HG03469 (cell line): ENCODE results near the gene ZNF638.
A peak's percentile ranks its signal among the peaks of the same experiment; 100 is the strongest.

ENCODE experiments used
- ATAC-seq: cut with Tn5 transposase; IDR thresholded peaks from one replicate; pipeline ENCODE4 v1.9.1; 2021; ENCODE audit warnings: mild to moderate bottlenecking, moderate library complexity, moderate number of reproducible peaks; ENCODE audit not compliant: unreplicated experiment

The ZNF638 gene

GRCh38 chr2:71336384-71336783, 4.8 kb downstream of the ZNF638 start:
- ATAC-seq, result no peak

DNA sequence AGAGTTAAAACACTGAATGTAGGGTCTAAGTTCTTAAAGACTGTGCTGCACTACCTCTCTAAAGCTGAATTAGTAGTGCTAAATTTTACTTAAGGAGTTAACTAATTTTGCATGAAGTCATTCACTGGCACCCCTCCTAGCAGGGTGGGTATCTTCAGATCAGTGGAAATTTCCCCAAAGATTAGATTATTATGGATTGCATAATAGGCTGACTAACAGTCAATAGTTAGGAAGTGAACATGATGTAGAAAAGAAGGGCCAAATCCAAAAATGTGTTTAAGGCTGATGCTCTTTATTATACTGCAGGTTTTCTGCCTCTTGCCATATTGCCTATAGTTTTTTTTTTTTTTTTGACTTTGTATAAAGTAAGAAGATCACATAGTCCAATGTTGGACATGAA, 5.2 kb downstream of the ZNF638 start:
- ATAC-seq, result no peak

- no peak for ATAC-seq
Observed at GRCh38 chr2:71337776-71338175, 6.2 kb downstream of the ZNF638 start.

DNA sequence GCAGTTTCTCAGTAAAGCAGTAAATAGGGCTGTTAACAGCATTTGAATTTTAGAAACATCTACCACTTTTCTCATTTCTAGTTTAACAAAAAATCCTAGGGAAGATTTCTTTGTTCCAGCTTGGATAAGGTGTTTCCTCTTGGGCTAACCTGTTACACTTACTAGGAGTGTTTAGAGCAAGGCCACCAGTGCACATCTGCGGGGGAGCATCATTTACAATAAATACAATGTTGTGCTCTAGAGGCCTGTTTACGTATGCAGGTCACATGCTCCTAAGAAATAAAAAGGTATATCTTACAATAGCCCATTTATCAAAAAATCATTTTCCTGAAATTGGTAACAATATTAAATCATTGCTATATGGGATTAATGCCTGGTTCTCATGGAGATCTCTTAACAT, 8.1 kb downstream of the ZNF638 start:
- no peak for ATAC-seq

DNA sequence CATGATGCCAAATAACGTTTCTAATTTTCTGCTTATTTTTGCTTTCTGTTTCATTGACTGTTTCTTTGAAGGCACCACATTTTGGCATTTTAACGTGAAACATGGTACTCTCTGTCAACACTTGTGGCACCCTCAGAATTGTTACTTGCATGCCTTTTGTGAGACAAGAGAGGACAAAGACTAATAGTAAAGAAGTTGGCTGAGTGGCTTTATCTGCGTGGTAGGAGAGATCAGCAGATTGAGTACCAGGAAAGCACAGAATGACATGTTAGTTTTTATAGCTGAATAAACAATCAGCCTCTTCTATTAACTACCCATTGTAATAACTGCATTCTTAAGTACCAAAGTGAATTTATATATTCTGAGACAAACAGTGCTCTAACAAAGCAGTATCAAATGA, 8.6 kb downstream of the ZNF638 start:
- no peak for ATAC-seq

GRCh38 chr2:71341645-71342044, 10.1 kb downstream of the ZNF638 start:
- ATAC-seq, result no peak

DNA sequence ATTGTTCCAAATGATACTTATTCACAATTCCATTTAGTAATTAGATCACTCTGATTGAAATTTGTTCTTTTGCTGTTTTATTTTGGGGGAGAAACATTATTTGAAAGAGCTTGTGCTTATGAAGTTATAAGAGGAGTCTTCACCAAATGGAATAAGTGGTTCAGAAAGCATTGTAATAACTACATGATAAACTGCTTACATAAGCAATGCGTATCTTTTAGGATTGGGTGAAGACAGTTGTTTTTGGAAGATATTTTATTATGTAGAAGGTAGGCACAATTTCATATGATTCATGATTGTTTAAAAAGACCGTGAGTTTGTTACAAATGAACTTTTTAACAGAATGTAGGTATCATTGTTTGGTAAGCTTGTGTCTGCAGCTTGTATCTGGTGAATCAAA, 14.5 kb downstream of the ZNF638 start:
- ATAC-seq, result no peak

DNA sequence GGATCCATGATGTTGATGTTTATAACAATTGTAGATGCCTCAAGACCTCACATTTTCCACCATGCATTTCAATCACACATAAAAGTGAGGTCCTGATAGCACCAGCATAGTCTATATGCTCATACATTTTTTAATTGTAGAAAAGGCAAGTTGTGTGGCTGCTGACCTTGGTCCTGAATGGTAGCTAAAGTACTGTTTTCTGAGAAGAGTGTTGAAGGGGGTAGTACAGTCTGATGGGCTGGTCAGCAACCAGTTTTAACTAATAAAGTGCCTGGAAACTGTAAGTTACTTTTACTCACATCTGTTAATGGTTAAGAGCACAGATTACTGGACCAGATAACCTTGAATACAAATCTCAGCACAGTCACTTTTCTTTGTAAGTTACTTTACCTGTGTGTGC, 15.9 kb downstream of the ZNF638 start:
- no peak for ATAC-seq

- no peak for ATAC-seq
Observed at GRCh38 chr2:71348302-71348701, 16.7 kb downstream of the ZNF638 start.

DNA sequence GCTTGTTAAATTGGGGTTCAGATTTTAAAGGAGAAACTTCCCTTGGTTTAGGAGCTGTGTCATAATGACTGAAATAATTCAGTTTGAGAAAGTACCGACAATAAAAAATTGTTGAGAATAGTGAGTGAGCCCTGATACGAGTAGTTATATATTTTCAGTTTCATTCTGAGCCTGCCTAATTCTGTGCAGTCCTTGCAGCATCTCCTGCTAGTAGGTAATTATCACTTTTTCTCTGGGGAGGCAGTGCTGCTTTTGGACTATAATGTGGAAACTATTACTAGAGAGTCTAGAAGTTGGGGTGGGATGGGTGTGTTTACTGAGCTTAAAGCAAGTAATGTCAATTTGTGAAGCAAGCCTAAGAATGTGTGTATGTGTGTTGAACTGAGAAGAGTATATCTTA, 21.7 kb downstream of the ZNF638 start:
- ATAC-seq, result peak; percentile 84

DNA sequence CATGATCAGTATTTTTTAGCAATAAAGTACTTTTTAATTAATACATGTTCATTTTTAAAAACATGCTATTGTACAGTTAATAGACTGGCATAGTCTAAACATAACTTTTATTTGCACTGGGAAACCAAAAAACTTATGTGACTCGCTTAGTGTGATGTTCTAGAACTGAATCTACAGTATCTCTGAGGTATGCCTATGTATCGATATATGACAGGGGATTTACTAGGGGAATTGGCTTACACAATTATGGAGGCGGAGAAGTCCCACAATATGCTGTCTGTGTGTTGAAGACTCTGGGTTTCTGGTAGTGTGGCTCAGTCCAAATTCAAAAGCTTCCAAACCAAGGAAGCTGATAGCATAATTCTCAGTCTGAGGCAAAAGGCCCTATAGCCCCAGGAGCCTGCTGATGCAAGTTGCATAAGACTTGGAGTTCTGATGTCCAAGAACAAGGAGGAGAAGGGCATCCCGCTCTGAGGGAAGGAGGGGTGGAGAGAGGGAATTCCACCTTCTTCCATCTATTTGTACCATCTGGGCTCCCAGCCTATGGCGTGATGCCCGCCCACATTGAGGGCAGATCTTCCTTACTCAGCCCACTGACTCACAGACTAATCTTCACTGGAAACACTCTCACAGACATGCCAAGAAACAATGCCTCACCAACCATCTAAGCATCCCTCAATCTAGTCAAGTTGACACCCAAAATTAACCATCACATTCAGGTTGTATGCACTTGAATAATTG, 27.5 kb downstream of the ZNF638 start:
- no peak for ATAC-seq

GRCh38 chr2:71360434-71360975, 28.9 kb downstream of the ZNF638 start:
- no peak for ATAC-seq

DNA sequence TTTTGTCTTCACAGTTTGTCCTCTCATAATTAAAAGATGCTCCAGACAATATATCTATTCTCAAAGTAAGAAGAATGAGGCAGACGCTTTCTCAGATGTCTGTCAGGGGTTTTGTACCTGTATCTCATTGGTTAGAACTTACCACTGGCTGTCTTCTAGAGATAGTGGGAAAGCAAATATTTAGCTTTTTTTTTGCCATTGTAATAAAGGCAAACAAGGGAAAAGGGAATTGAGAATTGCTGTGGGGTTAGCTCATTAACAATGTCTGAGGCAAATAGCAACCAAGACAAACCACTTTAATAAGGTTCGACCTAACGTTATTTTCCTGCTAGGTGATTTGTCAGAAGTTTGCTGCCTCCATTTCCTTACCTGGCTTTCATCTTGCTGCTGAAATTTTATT, 30.0 kb downstream of the ZNF638 start:
- no peak for ATAC-seq

GRCh38 chr2:71362447-71362846, 30.9 kb downstream of the ZNF638 start:
- ATAC-seq, result no peak

- ATAC-seq, result no peak
Observed at GRCh38 chr2:71370015-71370414, 38.4 kb downstream of the ZNF638 start.

GRCh38 chr2:71372042-71372441, 40.5 kb downstream of the ZNF638 start:
- ATAC-seq, result no peak

- no peak for ATAC-seq
Observed at GRCh38 chr2:71379086-71379485, 47.5 kb downstream of the ZNF638 start.

DNA sequence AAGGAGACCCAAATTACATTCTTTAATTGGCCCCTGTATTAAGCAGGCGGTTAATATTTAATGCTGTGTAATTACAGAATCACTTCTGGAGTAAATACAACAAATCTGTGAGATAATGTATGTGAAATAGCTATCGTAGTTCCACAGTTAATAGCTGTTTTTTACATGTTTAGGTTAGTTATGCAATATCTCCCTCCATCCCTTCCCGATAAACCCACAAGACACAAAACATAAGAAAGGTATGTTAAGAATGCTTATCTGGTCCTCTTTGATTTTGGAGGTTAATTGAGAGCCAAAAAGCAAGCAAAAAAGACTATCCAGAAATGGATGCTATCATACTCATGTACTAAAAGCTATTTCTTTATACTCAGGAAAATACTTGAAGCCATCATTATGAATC, 49.1 kb downstream of the ZNF638 start:
- ATAC-seq, result no peak

DNA sequence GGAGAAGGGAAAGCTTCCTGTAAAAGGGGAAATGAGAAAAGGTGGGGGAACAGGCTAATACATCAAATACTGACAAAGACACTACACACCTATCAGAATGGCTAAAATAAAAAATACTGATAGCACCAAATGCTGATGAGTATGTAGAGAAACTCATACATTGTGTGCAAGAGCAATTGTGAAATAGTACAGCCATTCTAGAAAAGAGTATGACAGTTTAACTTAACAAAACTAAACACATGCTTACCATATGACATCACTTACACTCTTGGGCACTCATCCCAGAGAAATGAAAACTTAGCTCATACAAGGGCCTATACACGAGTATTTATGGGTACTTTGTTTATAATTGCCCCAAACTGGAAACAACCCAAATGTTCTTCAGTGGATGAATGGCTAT, 53.4 kb downstream of the ZNF638 start:
- no peak for ATAC-seq

- ATAC-seq, result no peak
Observed at GRCh38 chr2:71388214-71388613, 56.6 kb downstream of the ZNF638 start.

DNA sequence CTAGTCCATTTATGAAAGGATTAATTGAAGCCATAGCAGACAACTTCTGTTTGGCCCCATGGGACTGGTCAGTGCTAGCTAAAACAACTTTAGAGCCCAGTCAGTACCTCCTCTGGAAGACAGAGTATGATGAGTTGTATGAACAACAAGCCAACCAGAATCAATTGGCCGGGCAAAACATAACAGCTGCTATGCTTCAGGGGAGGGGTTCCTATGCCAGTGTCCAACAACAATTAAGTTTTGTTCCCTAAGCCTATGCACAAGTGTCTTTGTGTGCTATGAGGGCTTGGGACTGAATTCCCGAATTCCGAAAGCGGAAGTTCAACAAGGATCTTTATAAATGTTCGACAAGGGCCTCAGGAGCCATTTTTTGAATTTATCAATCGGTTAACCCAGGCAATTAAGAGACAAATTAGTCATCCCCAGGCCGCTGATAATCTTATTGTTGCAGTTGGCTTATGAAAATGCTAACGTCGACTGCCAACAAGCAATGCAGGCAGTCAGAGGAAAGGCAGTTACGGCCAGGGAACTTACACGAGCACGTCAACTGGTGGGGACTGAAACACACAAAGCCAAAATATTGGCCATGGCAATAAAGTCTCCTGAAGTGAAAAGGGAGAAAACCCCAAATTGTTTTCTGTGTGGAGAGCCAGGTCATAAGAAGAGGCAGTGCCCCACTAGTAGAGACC, 57.9 kb downstream of the ZNF638 start:
- ATAC-seq, result no peak

DNA sequence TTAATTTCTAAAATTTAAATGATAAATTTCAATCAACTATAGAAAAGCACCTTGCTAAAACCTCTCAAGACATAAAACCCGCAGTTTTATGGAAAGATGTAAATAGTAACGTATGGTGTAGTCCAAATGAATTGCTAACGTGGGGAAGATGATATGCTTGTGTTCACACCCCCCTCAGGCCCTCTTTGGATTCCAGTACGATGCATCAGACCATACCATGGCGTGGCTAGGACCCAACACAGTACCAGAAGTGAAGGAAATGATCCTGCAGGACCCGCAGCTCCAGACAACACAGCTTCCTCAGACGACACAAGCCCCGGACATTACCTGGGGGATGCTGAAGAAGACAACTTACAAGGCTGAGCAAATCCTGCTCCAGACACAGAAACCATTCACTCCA, 61.6 kb downstream of the ZNF638 start:
- no peak for ATAC-seq
